OCI-LY3 (cell line): ENCODE measurements around the gene LIME1.

ENCODE experiments used
- H2AFZ ChIP-seq: fragments of 200-600, 300-600 bp; shearing (Covaris generic); 2 replicates; pipeline ENCODE4 v1.6.0; 2014; ENCODE audit warnings: antibody characterized with exemption, low read depth, low read length
- H3K27ac ChIP-seq: fragments of 200-600, 300-600 bp; sonication (generic); 2 replicates; pipeline ENCODE4 v1.5.1; 2014; ENCODE audit warnings: mild to moderate bottlenecking, low read length, moderate library complexity, mixed read lengths
- H3K27me3 ChIP-seq: fragments of 200-600, 300-600 bp; sonication (generic); 2 replicates; pipeline ENCODE4 v1.6.1; 2014; ENCODE audit warnings: low read depth, low read length, mixed read lengths
- H3K36me3 ChIP-seq: fragments of 200-600, 300-600 bp; sonication (generic); replicated peaks from 2 replicates; pipeline ENCODE3; 2014; ENCODE audit warnings: low read depth, low read length, mixed read lengths
- H3K4me1 ChIP-seq: fragments of 300-600, 200-600 bp; sonication (generic); 2 replicates; pipeline ENCODE4 v1.6.1; 2014; ENCODE audit warnings: low read length, mixed read lengths
- H3K4me2 ChIP-seq: fragments of 200-600, 300-600 bp; sonication (generic); 2 replicates; pipeline ENCODE4 v1.6.1; 2014; ENCODE audit warnings: low read length, mixed read lengths
- H3K4me3 ChIP-seq: fragments of 300-600, 200-600 bp; sonication (generic); 2 replicates; pipeline ENCODE4 v1.5.1; 2014; ENCODE audit warnings: antibody characterized with exemption, mild to moderate bottlenecking, low read length, moderate library complexity
- H3K79me2 ChIP-seq: fragments of 300-600, 200-600 bp; shearing (Covaris generic); 2 replicates; pipeline ENCODE4 v1.6.1; 2014; ENCODE audit warnings: mild to moderate bottlenecking, low read length, mixed read lengths
- H3K9ac ChIP-seq: fragments of 300-600, 200-600 bp; shearing (Covaris generic); 2 replicates; pipeline ENCODE4 v1.6.0; 2014; ENCODE audit warnings: mild to moderate bottlenecking, low read length, moderate library complexity
- H3K9me3 ChIP-seq: fragments of 200-600, 300-600 bp; shearing (Covaris generic); 2 replicates; pipeline ENCODE4 v1.6.1; 2014; ENCODE audit warnings: low read length, mixed read lengths; ENCODE audit not compliant: insufficient read depth
- H4K20me1 ChIP-seq: fragments of 200-600, 300-600 bp; sonication (generic); 2 replicates; pipeline ENCODE4 v1.6.1; 2016; ENCODE audit warnings: low read length, mixed read lengths; ENCODE audit not compliant: insufficient read depth
- EZH2phosphoT487 ChIP-seq: fragments of 200-600 bp; shearing (Covaris generic); IDR thresholded peaks from 2 replicates; pipeline ENCODE4 v1.6.1; 2018; ENCODE audit warnings: antibody characterized with exemption, mixed run types, low read depth
- TF ChIP-seq, protein P1 (sequence below): fragments of 200-600, 300-600 bp; sonication (generic); IDR thresholded peaks from 2 replicates; pipeline ENCODE4 v1.5.1; 2014; ENCODE audit warnings: antibody characterized with exemption, low read length, low read depth

LIME1 gene

DNA sequence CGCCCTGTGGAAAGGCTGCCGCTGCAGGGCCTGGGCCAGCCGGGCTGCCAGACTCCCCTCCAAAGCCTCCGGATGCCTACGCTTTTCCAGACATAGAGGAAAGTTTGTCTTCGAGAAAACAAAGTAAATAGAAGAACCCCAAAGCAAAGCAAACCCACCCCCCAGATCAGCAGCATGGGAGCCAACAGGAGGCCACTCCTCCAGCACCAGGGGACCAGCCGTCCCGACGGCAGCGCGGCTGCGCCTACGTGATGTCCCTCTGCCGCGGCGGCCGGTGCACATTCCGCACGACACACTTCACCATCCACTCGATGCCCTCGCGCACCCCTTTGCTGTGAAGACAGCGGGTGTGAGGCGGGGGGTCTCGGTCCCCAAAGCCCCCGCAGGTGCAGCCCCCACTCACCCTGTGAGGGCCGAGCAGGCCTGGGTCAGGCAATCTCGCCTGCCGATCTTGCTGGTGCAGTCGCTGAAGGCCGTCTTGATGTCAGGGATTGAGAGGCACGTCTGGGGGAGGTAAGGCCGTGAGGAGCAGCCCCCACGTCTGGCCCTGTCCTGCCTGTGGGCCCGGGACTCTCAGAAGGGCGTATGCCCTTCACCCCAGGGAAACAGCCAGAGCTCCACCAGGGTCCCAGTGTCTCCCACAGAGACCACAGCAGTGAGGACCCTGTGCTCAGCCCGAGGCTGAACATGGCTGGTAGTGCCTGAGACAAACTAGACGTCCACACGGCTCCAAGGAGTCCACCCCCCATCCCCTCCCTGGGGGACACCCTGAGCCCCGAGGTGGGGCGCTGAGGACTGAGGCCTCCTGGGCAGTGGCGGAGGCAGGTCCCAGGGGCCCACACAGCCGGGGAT is 36.0 kb upstream of the LIME1 start:
- H3K9me3 ChIP-seq = no peaks in the 10 kb centered on the region
- no peaks in the 10 kb centered on the region for H3K27me3 ChIP-seq
- H2AFZ ChIP-seq = no peak overlapping the region
- no peak overlapping the region for H3K4me3 ChIP-seq
- H3K4me2 ChIP-seq = no peak overlapping the region
- peaks cover 7% of the 10 kb centered on the region for H3K36me3 ChIP-seq
- no peaks in the 10 kb centered on the region for H4K20me1 ChIP-seq
- H3K4me1 ChIP-seq = peaks cover 26% of the 10 kb centered on the region
- H3K27ac ChIP-seq = no peak overlapping the region
- peaks cover under 1% of the 10 kb centered on the region; the same call in 1 of the 2 replicates for H3K79me2 ChIP-seq
- H3K9ac ChIP-seq = no peak overlapping the region
- TF ChIP-seq, protein P1, sequence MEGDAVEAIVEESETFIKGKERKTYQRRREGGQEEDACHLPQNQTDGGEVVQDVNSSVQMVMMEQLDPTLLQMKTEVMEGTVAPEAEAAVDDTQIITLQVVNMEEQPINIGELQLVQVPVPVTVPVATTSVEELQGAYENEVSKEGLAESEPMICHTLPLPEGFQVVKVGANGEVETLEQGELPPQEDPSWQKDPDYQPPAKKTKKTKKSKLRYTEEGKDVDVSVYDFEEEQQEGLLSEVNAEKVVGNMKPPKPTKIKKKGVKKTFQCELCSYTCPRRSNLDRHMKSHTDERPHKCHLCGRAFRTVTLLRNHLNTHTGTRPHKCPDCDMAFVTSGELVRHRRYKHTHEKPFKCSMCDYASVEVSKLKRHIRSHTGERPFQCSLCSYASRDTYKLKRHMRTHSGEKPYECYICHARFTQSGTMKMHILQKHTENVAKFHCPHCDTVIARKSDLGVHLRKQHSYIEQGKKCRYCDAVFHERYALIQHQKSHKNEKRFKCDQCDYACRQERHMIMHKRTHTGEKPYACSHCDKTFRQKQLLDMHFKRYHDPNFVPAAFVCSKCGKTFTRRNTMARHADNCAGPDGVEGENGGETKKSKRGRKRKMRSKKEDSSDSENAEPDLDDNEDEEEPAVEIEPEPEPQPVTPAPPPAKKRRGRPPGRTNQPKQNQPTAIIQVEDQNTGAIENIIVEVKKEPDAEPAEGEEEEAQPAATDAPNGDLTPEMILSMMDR = no peak
- no peak for TF ChIP-seq EZH2phosphoT487

DNA sequence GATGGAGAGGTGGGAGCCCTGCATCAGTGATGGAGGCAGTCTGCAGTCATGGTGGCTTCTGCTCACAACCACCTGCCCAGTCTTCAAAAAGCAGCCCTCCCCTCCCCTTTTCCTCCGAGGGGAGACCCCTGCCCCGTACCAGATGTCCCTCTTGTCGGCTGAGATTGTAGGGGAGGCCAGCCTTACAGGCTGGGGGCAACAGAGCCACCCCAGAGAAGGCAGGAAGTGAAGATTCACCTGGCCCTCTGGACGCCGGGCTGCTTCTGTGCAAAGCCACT is 35.5 kb upstream of the LIME1 start:
- Histone ChIP-seq H3K4me3 (no peak overlapping the region), H3K9me3 (no peaks in the 10 kb centered on the region), H3K36me3 (peaks cover 13% of the 10 kb centered on the region), H3K9ac (no peak overlapping the region), H3K79me2 (peaks cover 6% of the 10 kb centered on the region), H3K27me3 (no peaks in the 10 kb centered on the region), H3K27ac (no peak overlapping the region), H3K4me2 (no peak overlapping the region), H2AFZ (no peak overlapping the region), H4K20me1 (no peaks in the 10 kb centered on the region), H3K4me1 (peaks cover 26% of the 10 kb centered on the region)
- TF ChIP-seq EZH2phosphoT487 = no peak
- TF ChIP-seq, protein P1 = no peak

- Histone ChIP-seq H3K27me3 (no peaks in the 10 kb centered on the region), H3K27ac (no peak overlapping the region), H3K9me3 (no peaks in the 10 kb centered on the region), H3K4me3 (no peak overlapping the region), H2AFZ (no peak overlapping the region), H3K4me2 (no peak overlapping the region), H4K20me1 (0 out of 2 replicates have a peak, but pooled peaks cover 3% of the 10 kb centered on the region), H3K4me1 (peaks cover 30% of the 10 kb centered on the region), H3K79me2 (peaks cover 11% of the 10 kb centered on the region), H3K36me3 (peaks cover 18% of the 10 kb centered on the region), H3K9ac (no peak overlapping the region)
- TF ChIP-seq EZH2phosphoT487 = no peak
- TF ChIP-seq, protein P1 = no peak
These were observed 35.0 kb upstream of the LIME1 start for GRCh38 chr20:63701329-63702035.

- 0 out of 2 replicates have a peak, but pooled peaks cover 4% of the 10 kb centered on the region for H4K20me1 ChIP-seq
- TF ChIP-seq, protein P1 = no peak
- TF ChIP-seq EZH2phosphoT487 = no peak
- no peak overlapping the region for H2AFZ ChIP-seq
- no peak overlapping the region for H3K4me3 ChIP-seq
- H3K79me2 ChIP-seq = peaks cover 18% of the 10 kb centered on the region
- peaks cover 32% of the 10 kb centered on the region for H3K4me1 ChIP-seq
- no peaks in the 10 kb centered on the region for H3K9me3 ChIP-seq
- H3K27me3 ChIP-seq = no peaks in the 10 kb centered on the region
- no peak overlapping the region for H3K4me2 ChIP-seq
- peaks cover 19% of the 10 kb centered on the region for H3K36me3 ChIP-seq
- H3K9ac ChIP-seq = no peak overlapping the region
- no peak overlapping the region for H3K27ac ChIP-seq
These were observed 34.3 kb upstream of the LIME1 start for GRCh38 chr20:63702036-63702665.
